Hematopoietic multipotent progenitor cell treated with erythropoietin and hydrocortisone succinate and interleukin-3 and kit ligand, for 4 days (in vitro differentiated cells): ENCODE data around the gene CHST3.

Experiments used
- DNase-seq: peaks from one replicate; pipeline ENCODE4 v3.0.0-alpha.2; 2015

CHST3 gene

DNA sequence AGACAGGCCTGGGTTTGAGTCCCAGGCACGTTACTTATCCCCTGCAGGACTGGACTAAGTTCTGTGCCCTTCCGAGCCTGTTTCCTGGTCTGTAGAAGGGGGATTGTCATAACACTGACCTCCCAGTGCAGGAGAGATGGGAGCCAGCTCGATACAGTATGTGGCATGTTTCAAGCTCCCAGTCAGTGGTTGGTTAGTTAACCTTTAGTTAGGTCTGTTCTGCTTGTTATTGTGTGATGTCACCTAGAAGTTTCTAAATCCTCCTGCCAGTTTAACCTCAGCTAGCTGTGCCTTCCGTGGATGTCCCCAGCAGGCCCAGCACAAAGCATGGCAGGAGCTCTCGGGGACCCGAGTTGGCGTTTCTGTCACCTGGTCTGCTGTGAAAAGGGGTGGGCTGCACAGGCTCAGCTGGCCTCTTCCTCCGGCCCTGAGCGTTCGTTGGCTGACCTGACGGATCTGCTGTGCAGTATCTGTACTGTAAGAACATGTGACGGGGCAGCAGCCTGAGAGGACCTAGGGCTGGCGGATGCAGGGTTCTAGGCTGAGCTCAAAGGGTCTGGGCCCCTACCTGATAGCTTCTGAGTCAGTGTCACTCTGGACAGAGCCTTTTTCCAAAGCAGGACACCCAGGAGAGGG is 71.2 kb downstream of the CHST3 start:
- DNase-seq, result no peak

DNA sequence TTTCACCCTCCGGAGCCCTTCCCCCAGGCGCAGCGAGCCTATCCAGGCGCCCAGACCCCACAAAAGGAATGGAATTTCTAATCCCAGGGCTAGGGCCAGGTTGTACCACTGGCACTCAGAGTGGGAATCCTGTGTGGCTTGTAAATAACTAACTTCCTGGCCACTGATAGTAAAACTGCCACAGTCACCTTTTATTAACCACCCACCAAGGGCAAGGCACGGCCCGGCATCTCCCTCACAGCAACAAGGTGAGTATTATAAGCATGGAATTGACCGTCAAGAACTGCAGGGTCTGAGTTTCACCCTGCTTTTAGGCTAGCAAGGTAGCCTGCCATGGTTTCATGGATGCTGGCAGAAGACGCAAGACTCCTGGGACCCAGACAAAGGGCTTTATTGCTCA is 73.1 kb downstream of the CHST3 start:
- no peak for DNase-seq

DNA sequence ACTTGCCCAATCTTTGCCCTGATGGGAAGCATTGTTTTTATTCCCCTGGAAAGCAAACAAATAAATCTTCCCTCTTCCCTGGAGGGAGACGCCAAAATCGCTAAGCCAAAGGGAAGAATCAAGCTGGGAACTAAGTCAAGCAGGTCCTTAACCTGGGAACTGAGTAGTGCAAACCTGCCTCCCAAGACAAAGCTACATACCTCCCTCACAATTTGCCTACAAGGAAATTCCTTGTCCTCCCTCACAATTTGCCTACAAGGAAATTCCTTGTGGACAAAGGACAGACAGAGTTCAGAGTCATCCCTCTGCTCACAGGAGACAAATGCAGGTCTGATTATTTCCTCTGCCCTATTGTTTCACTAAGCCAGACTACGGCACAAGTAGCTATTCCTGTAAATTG is 73.6 kb downstream of the CHST3 start:
- no peak for DNase-seq

DNA sequence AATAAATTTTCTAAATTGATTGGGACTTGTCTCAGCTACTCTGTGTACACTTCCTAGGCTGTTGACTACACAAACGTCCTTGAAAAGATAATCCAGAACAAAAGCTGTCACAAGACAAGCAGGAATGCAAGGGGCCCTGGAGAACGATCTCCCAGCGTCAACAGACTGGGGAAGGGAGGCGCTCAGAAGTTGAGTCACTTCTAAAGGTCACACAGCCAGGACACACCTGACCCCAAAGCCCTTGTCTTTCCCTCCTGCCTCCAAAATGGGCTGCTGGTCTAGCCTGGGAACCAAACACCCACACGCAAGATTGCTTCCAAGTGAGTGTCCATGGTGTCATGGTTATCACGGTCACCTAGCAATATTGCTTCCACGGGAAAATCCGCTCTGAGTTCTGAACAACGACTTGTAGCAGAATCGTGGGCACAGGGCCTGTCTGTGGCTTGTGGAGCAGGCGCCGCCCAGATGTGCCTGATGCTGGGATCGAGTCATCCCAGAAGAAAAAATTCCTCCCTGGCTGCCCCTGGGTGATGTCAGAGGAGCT is 74.3 kb downstream of the CHST3 start:
- DNase-seq, result no peak

DNA sequence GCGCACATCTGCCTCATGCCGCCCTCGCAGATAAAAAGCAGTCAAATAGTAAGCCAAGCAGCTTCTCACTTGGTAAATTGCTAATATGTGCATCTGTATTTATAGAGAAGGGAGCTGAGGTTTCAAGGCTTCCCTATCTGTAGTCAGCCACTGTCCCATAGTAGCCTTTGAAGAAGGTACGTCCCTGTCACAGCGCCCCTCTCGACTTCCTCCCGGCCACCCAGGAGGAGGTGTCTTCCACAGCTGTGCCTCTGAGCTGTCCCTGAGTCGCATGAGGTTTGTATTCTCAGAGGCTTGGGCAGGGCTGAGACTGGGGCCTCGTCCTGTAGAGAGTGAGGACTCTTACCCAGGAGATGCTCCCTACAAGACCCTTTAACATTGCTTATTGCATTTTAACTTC is 75.2 kb downstream of the CHST3 start:
- no peak for DNase-seq

DNA sequence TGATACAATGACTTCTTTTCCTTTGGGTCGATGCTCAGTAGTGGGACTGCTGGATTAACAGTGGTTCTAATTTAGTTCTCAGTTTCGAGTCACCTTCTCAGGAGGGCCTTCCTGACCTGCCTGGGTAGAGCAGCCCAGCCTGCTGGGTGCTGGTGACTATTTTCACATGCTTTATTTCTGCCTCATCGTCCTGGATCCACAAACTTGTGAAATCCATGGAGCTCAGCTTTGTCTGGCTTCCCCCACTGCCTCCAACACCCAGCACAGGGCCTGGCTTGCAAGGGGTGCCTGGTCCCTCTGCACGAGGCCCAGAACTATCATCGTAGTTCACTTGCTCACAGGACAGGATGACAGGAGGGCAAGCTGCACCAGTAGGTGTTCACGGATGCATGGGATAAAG is 77.3 kb downstream of the CHST3 start:
- no peak for DNase-seq

DNA sequence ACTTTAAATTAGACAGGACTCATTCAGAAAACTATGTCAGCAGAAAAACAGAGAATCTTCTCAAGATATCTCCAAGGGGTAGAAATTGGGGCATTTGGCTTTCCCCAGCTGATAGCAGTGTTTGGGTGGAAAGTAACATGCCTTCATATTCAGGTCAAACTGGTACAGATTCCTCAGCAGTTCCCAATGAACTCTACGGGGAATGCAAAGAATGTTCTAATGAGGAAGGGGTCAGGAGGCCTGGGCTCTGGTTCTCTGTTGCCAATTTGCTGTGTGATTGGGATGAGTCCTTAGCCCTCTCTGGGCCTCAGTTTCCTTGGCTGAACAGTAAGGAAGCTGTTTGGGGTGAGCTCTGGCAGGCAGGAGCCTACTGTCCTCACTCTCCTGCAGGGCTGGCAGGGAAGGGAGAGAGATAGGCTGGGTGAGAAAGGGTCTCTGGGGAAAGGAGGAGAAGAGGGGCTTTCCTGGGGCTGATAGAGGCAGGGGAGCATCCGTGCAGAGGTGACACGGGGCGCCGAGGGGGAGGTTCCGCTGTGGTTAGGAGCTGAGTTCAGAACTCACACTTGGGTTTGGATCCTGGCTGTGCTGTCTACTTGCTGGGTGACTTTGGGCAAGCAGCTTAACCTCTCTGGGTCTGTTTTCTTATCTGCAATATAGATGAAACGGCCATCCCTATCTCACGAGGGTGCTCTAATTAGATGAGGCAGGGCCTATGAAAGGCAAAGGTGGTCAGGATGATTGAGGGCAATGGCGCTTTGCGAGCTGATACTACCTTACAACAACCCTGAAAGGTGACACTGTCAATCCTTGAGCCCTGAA is 79.0 kb downstream of the CHST3 start:
- no peak for DNase-seq

DNA sequence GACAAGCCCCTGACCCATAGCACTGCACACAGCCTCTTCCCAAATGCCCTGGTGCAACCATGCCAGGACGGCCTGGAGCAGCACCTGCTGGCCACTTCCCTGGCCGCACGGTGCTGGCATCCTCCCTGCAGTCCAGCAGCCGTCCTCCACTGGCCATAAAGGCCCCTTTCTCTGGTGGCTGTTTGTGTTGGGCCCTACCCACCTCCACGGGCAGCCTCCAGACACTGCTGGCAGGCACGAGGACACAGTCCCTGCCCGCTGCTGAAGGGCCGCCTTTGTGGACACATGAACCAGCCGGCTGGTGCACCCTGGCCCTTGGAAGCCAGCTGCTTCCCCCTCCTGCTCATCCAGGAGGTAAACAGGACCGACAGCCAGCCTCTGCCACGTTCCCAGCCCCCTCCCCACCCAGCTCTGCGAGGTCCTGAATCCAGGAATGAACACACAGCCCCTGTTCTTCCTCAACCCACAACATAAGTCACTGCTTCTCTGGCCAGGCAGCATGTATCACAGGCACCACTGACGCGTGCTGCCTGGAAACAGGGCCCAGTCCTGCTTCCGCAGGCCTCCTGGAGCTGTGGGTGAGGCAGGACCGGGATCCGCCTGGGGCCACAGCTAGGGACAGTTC is 80.3 kb downstream of the CHST3 start:
- no peak for DNase-seq

DNA sequence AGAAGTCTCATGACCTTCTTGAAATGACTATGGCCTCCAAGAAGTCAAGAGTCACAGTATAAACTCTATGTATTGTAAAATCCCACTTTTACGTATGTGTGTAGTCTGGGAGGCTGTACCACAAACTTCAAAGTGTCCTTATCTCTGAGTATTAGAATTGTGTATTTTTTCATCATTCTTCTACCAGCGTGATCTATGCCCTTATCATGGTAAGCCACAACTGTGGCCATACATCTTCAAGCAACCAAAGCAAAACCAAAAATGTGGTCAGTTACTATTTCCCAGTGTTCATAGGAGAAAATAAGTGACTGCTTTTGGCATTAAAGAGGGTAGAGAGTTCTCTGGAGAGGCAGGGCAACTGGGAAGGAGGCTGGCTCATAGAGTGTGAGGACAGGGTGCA is 81.4 kb downstream of the CHST3 start:
- peak; percentile 62 for DNase-seq

DNA sequence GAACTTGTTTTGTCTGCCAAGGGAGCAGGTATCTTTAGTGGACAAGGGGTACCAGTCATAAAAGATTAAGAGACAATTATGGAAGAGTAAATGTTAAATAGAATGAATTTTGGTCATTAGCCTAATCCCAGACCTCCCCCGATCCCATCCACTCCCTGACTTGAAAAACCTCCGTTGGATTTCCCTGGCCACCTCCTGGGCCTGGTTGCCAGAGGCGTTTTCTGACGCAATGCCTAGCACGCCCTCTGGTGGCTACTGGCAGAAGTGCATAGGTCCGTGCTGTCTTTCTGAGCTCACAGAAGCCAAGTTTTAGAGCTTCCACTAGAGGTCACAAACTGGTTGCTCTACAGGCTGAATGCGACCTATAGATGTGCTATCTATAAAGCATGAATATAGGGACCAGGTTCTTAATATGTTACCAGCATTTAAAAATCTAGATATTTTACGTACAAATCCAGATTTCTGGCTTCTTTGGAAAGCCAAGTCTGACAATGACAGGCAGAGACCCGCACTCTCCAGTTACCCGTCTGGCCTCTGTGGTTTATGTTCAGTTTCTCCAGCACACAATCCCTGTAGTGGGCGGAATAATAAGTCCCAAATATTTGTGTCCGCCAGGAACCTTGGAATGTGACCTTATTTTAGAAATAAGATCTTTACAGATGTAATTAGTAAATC is 84.4 kb downstream of the CHST3 start:
- DNase-seq, result peak; percentile 96

DNA sequence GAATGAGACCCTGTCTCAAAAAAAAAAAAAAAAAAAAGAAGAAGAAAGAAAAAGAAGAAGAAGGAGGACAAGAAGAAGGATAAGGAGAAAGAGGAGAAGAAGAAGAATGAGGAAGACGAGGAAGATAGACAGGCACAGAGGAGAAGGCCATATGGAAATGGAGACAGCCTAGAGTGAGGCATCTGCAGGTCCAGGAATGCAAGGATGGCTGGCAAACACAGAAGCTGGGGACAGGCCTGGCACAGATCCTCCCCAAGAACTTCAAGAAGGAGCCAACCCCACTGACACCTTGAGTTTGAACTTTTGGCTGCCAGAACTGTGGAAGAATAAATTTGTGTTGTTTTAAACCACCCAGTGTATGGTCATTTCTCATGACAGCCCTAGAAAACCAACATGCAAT is 85.3 kb downstream of the CHST3 start:
- DNase-seq, result no peak

DNA sequence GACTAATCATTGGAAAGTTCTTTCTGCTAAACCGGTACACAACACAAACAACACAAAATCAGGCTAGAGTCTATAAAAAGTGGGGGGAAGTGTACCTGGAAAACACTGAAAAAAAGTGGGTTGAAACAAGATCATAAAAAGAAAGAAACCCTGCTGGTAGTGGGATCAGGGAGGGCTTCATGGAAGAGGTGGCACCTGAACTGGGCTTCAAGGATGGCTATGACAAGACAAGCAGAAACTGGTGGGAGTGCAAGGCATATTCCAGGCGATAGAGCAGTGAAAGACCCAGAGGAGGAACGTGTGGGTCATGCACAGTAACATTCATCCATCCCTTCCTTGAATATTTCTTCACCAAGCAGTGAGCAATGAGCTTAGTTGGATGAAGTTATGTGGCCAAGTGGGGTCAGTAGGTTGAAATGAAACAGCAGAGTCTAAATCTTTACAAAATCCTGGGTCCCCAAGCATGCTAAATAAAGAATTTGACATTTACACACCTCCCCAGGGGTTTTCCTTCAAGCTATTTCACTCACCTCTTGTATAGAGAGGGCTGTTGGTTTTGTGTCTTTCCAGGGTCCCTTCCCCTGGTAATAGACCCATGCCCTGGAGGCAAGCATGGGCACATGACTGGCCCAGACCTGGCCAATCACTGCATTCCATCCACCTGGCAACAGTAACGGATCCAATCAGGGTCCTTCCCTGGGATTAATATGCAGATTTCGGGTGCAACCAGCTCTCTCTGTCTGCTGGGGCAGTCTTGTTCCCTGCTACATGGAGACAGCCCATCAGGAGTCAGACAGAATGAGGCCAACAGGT is 86.0 kb downstream of the CHST3 start:
- DNase-seq, result no peak

DNA sequence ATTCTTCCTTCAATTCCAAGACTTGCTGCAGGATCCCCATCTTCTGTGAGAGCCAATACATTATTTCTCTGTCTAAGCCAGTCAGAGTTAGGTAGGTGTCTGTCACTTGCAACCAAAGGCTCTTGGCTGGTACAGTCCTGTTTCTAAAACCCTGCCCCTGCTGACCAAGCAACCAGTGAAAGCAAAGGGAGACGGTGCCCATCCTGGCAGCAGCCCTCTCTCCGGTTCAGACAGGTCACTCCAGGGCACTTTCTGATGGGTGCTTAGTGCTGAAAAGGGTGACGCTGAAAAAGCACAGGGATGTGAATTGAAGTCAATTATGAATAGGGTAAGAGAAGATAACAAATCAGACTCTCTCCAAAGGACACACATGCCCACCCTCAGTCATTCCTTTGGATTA is 86.7 kb downstream of the CHST3 start:
- DNase-seq, result no peak

DNA sequence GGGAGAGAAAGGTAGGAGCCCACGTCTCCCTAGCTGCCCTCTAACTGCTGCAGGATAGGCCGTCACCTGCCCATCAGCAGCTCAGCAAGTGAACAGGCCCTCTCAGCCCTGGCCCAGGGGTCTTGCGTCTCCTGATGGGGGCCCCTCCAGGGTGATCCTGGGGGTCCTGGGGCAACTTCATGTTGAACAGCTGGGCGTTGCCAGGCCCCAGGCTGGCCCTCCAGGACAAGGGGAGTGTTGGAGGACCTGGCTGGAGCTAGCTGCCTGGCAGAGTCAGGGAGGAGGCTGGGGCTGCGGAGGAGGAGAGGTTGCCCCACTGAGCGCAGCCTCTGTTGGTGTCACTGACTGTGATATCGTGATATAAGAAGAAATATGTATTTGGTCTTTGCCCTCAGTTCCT is 89.5 kb downstream of the CHST3 start:
- DNase-seq, result no peak

DNA sequence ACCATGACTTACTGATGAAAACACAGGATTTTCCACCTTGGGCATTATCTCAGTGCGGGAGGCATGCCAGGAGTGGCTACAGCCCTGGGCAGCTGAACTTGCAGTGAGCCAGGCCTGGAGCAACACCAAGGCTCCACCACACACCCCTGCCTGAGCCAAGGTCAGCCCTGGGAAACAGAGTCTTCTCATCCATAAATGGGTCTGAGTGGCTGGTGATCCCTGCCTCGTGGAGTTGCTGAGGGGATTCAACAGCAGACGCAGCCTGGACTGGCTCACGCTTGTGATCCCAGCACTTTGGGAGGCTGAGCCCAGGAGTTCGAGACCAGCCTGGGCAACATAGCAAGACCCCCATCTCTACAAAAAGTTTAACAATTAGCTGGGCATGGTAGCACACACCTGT is 91.9 kb downstream of the CHST3 start:
- no peak for DNase-seq

DNA sequence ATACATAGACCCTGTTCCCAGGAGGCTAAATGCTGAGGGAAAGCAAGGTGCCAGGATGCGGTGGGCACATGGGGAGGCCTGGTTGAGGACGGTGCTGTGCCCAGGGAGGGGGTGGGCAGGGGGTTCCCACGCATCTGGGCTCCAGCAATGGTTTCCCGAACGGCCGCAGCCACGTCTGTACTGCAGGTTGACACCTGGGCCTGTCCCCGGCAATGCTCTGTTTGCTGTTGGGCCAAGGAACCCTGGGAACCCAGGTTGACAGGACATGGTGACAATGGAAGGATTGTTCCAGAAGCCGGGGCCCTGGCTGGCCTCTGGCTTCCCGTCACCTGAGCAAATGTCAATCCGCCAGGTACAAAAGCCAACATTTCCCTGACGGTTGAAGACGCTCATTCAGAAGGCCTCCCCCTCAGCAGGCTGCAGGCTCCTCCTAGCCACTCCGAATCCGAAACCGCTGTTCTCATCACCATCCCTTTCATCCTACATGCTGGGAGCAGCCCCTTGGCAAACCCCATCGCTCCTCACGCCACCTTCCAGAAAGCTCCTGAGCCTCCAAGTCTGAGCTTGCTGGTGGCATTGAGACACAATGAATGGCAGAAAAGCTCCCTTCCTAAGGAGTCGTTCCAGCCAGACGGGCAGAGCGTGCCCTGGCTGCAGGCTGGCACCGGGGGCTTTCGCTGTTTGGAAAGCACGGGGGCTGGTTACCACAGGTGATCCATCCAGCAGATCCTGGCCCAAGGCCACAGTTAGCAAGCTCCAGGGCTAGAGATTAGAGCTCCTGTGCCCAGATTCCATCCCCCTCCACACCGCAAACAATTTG is 92.9 kb downstream of the CHST3 start:
- DNase-seq, result no peak

DNA sequence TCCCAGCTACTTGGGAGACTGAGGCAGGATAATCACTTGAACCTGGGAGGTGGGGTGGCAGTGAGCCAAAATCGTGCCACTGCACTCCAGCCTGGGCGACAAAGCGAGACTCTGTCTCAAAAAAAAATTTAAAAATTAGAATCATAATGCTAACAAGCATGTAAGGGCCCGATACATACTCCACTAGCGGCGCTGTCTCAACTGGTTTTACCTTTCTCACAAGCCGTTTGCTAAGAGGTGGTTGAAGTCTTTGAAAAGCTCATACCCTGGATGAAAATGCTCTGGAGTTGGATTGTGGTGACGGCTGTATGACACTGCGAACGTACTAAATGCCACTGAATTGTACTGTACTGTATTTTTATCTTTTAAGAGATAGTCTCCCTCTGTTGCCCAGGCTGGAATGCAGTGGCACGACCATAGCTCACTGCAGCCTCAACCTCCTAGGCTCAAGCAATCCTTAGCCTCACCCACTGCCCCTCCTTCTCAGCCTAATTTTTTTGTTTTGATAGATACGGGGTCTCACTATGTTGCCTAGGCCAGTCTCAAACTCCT is 94.2 kb downstream of the CHST3 start:
- DNase-seq, result no peak

DNA sequence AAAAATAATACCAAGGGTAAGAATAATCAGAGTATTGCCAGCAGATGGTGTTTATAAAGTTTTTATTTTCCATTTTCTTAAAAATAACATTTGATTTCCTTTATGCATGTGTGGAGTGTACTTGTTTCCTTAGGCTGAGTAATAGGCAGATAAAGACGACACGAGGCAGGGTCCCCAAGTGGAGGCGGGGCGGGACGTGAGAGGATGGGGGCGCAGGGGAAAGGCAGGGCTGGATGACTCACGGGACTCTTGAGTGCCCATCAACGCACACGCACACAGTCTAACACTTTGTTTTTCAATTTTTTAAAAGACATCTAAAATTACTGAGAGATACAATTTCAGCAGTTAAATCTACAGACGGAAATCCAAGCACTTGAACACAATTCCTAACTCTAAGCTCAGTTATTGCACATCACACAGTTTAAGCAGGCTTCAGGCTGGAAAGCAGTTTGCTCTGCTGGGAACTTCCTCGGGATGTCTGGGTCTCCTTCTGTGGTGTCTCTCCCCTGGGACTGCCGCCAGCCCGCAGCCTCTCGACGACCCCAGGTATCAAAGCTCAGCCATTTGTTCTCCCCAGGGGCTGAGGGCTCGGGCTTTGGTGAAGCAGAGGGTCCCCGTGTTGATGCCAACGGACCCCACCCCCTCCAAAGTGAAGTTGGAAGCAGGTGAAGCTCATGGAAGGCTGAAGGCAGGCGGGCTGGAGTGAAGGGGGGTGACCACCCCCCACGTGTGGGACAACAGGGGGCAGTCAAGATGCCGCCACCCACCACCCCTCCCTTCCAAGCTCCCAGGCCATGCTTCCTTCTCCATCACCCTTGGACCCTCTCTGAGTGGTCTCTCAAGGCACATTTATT is 95.0 kb downstream of the CHST3 start:
- DNase-seq, result no peak

DNA sequence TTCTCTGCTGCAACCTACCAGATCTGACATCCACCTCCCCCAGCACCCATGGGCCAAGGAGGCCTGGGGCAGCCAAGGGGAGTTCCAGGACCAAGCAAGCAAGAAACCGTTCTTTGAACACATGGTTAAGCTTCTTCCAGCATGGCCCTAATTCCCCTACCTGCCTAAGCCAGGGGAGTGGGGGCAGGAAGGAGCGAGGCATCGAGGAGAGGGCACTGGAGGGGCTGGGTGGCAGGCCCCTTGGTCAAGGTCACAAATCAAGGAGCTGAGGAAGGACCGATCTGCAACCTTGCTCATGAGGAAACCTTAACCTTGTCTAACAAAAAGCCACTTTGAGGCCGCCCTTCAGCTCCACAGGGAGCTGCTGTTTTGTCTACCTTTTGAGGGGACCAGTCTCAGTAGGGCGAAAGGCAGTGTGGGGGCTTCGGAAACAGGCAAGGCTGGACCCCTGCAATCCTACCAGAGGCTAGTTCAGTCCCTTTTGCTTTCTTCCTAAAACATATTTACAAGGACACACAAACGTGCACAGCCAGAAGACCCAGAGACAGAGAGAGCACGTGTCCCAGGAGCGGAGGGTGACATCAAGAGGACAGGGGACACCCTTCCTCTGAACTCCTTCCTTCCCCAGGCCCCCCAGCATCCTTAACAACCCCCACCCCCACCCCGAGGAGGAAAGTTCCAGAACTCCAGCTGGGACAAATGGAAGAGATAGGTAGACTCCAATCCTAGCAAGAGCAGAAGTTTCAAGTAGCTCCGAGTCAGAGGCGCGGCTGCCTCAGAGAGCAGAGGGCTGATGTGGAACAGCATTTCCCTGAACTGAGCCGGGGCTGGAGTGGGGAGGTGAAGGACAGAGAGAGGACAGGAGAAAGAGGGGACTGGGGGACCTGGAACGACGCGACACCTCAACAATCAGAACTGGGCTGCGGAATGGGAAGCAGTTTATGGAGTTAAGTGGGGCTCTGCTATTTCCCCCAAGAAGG is 95.9 kb downstream of the CHST3 start:
- DNase-seq, result no peak
